Panc1 (cell line): Measurements from ENCODE around the gene PDCL2. TPM values are rescaled to one million over a fixed set of nuclear protein-coding genes. Genes with fewer than 3 reads are reported as not detected.

Source experiments
- ATAC-seq: fragments of 200-7000 bp; cut with Tn5 transposase; 2 replicates; pipeline ENCODE4 v1.9.1; 2020; ENCODE audit warnings: mild to moderate bottlenecking, moderate library complexity
- BruUV-seq: library from RNA; stranded (reverse); fragments of 400-500 nt; replicated peaks from 2 replicates; lab custom pipeline; 2021; lab: Mats Ljungman, UMichigan
- CTCF ChIA-PET: fragments of 300-600 bp; sonication (Branson Sonifier 250); formaldehyde crosslinking; loops from one replicate; lab custom pipeline; 2022; ENCODE audit warnings: antibody characterized with exemption; lab: Charles Lee
- POLR2A ChIA-PET: fragments of 300-600 bp; sonication (Branson Sonifier 250); formaldehyde crosslinking; loops from one replicate; lab custom pipeline; 2022; ENCODE audit warnings: antibody characterized with exemption; lab: Charles Lee
- DNase-seq: peaks from one replicate; pipeline ENCODE4 v3.0.0-alpha.2; 2010; ENCODE audit warnings: low read depth, low spot score
- H3K27ac ChIP-seq: 2 replicates; pipeline ENCODE4 v1.5.1; 2011; ENCODE audit warnings: mild to moderate bottlenecking, low read length, inconsistent platforms
- H3K27me3 ChIP-seq: fragments of 200-500 bp; sonication (Bioruptor generic); 2 replicates; pipeline ENCODE4 v1.6.0; 2014; ENCODE audit warnings: low read length, inconsistent platforms; ENCODE audit not compliant: control insufficient read depth, insufficient read depth
- H3K36me3 ChIP-seq: fragments of 200-500 bp; sonication (Bioruptor generic); 2 replicates; pipeline ENCODE4 v1.5.1; 2014; ENCODE audit warnings: inconsistent platforms, mild to moderate bottlenecking, low read length, moderate library complexity; ENCODE audit not compliant: control insufficient read depth, insufficient read depth
- H3K4me1 ChIP-seq: 2 replicates; pipeline ENCODE4 v1.5.1; 2011; ENCODE audit warnings: inconsistent platforms, mild to moderate bottlenecking, low read length, moderate library complexity; ENCODE audit not compliant: control insufficient read depth, insufficient read depth
- H3K4me3 ChIP-seq, 2 experiments: 2 replicates each; pipeline ENCODE4 v1.5.1; 2011 to 2012; ENCODE audit warnings: low read depth in 2 of 2, low read length in 2 of 2, mild to moderate bottlenecking in 2 of 2, inconsistent platforms in 1 of 2, moderate library complexity in 1 of 2
- H3K9me3 ChIP-seq: fragments of 200-500 bp; sonication (Bioruptor generic); 2 replicates; pipeline ENCODE4 v1.5.1; 2014; ENCODE audit warnings: low read depth, mild to moderate bottlenecking, inconsistent platforms, low read length, moderate library complexity; ENCODE audit not compliant: control insufficient read depth, insufficient read depth
- CTCF ChIP-seq: fragments of 450-650 bp; IDR thresholded peaks from 2 replicates; pipeline ENCODE4 v1.5.1; 2017; ENCODE audit warnings: mild to moderate bottlenecking
- POLR2AphosphoS5 ChIP-seq: IDR thresholded peaks from 2 replicates; pipeline ENCODE4 v1.6.1; 2012; ENCODE audit warnings: mild to moderate bottlenecking, low read depth, low read length, moderate library complexity
- REST ChIP-seq, 2 experiments: IDR thresholded peaks; 2 replicates each; pipeline ENCODE4 v1.6.1; 2011 to 2012; ENCODE audit warnings: low read depth in 2 of 2, control low read depth in 1 of 2, low read length in 1 of 2, mild to moderate bottlenecking in 1 of 2, moderate library complexity in 1 of 2; ENCODE audit not compliant: insufficient read depth in 1 of 2
- SIN3A ChIP-seq: IDR thresholded peaks from 2 replicates; pipeline ENCODE4 v1.6.1; 2012; ENCODE audit warnings: low read depth, mild to moderate bottlenecking, low read length, moderate library complexity, borderline replicate concordance; ENCODE audit not compliant: insufficient read depth
- TCF7L2 ChIP-seq: IDR thresholded peaks from 2 replicates; pipeline ENCODE4 v1.6.1; 2011; ENCODE audit warnings: mild to moderate bottlenecking, low read depth, low read length, inconsistent platforms
- in situ Hi-C: cut with HindIII; loops from 2 replicates; pipeline ENCODE4 v1.10.0; 2016; ENCODE audit warnings: low sequenced_read_pairs, low pct_unique_long_range_greater_than_20kb
- intact Hi-C: fragments of 100-400 bp; cut with micrococcal nuclease; formaldehyde crosslinking; loops from one replicate; pipeline ENCODE4 v1.10.0; 2022; ENCODE audit not compliant: unreplicated experiment
- total RNA-seq: library from RNA; stranded (reverse); gene quantifications from one replicate; pipeline ENCODE4 v1.2.1, GENCODE V29; 2021; ENCODE audit not compliant: unreplicated experiment

Gene PDCL2
- total RNA-seq, 1 experiment from 2014 or later, result not detected

- ChIA-PET POLR2A (interaction anchor here (0.6 kb wide), 1 partner anchor 9 kb away, joined by 4 read pairs; no protein-coding TSS in a partner anchor), CTCF (no interaction called here)
- ATAC-seq (no peak), DNase-seq (no peak)
- H3K27me3 ChIP-seq, result no peaks in the 10 kb centered on the region
- no peak for TF ChIP-seq POLR2AphosphoS5
- no peak for TF ChIP-seq REST (IDR thresholded peaks at IDR 0.05; ENCODE audit: insufficient read depth in 1 of 2, low read depth in 2 of 2, low read length in 1 of 2)
- TF ChIP-seq CTCF, result no peak
- no peak for TF ChIP-seq TCF7L2
- no peak for TF ChIP-seq SIN3A
- in situ Hi-C loops, result no loop called here
- BruUV-seq, result no TSS peak
- H3K4me3 ChIP-seq, result no peak overlapping the region
- H3K36me3 ChIP-seq, result no peaks in the 10 kb centered on the region
- H3K9me3 ChIP-seq, result 0 out of 2 replicates have a peak, but pooled peaks cover 3% of the 10 kb centered on the region
- H3K4me1 ChIP-seq, result no peaks in the 10 kb centered on the region
- intact Hi-C loops, result no loop called here
- no peak overlapping the region for H3K27ac ChIP-seq
These were observed 17.8 kb downstream of the PDCL2 start for GRCh38 chr4:55574252-55574651.

- Histone ChIP-seq H3K27me3 (no peaks in the 10 kb centered on the region), H3K9me3 (0 out of 2 replicates have a peak, but pooled peaks cover 3% of the 10 kb centered on the region), H3K4me1 (no peaks in the 10 kb centered on the region), H3K4me3 (no peak overlapping the region), H3K36me3 (no peaks in the 10 kb centered on the region), H3K27ac (no peak overlapping the region)
- in situ Hi-C loops (no loop called here), intact Hi-C loops (no loop called here)
- no peak for TF ChIP-seq CTCF
- no peak for TF ChIP-seq REST (IDR thresholded peaks at IDR 0.05; ENCODE audit: insufficient read depth in 1 of 2, low read depth in 2 of 2, low read length in 1 of 2)
- no peak for TF ChIP-seq SIN3A
- TF ChIP-seq TCF7L2, result no peak
- TF ChIP-seq POLR2AphosphoS5, result no peak
- no TSS peak for BruUV-seq
- no peak for ATAC-seq
- POLR2A ChIA-PET, result no interaction called here
- CTCF ChIA-PET, result no interaction called here
- DNase-seq, result no peak
These were observed 20.2 kb downstream of the PDCL2 start for GRCh38 chr4:55571806-55572205.
